Amniotic epithelial cell (primary cell): ENCODE measurements around the gene SSR4.

Source experiments
- DNase-seq: peaks from one replicate; pipeline ENCODE4 v3.0.0-alpha.2; 2010; ENCODE audit warnings: low read depth

SSR4 gene

GRCh38 chrX:153781428-153782047 is 12.9 kb upstream of the SSR4 start:
- no peak for DNase-seq

- DNase-seq = no peak
Measured at GRCh38 chrX:153782313-153782712, 12.2 kb upstream of the SSR4 start.

- DNase-seq = no peak
Measured at GRCh38 chrX:153782871-153783270, 11.6 kb upstream of the SSR4 start.

- DNase-seq = no peak
Measured at GRCh38 chrX:153783378-153784013, 11.0 kb upstream of the SSR4 start.

DNA sequence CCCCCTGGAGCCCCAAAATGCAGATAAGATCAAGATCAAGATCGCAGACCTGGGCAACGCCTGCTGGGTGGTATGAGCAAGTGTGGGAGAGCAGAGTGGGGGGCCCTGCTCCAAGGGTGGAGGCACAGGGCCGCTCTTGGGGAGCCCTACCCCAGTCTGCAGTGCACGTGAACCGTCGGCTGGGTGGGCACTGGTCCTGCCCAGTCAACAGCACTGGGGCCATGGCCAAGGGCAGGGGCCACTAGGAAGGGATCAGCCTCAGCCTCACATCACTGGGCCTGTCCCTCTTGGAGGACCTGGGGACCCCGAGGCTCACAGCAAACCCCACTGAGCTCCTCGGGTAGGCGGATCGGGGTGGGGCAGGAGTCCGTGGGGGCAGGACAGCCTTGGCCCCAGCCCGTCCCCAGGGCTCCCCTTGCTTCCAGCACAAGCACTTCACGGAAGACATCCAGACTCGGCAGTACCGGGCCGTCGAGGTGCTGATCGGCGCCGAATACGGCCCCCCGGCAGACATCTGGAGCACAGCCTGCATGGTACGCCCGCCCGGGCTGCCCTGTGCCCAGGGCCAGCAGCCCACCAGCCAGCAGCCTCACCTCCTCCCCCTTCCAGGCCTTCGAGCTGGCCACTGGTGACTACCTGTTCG is 10.0 kb upstream of the SSR4 start:
- DNase-seq = no peak

DNA sequence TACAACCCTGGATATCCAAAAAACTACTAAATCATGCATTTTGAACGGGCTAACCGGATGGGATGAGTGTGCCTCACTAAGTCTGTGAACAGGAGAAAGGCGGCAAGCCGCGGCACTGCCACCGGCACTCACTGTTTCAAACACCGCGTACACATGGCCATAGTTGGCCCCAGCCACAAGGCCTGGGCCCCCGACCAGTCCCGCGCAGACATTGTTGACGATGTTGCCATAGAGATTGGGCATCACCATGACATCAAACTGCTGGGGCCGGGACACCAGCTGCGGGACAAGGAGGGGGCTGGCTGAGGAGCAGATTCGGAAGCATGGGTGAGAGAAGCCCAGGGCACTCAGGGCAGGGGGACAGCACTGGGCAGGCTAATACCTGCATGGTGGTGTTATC is 7.8 kb upstream of the SSR4 start:
- no peak for DNase-seq

- DNase-seq = no peak
Measured at GRCh38 chrX:153789654-153790053, 4.8 kb upstream of the SSR4 start.

DNA sequence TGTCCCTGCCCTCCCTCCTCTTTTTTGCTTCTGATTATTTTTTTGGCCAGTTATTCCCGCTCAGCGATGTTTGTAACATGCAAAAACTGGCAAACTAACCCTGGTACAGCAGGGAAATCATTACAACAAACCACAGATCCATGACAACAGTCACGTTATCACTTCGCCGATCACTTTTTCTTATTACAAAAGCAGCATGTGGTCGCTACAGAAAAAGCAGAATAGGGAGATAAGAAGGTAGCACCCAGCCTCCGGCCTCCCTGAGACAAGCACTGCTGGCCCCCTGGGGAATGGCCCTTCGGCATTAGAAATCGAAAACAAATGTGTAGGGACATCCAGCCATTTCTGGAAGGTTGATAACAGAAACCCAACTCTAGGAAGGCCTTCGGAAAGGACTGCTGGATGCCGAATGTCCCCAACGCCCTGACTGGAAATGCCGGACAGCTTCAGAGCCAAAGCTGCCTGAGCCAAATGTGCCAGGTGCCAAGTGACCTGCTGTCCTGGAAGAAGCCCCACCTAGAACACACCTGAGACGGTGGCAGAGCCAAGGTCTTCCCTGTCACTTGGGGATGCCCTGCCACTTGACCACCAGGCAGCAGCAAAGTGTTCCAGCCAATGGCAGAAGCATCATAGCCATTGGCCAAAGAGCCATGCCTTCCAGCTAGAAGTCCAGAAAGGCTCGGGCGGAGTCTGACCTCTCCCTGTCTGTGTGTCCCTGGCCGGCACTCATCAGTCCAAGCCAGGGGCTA is 3.2 kb upstream of the SSR4 start:
- DNase-seq = no peak

DNA sequence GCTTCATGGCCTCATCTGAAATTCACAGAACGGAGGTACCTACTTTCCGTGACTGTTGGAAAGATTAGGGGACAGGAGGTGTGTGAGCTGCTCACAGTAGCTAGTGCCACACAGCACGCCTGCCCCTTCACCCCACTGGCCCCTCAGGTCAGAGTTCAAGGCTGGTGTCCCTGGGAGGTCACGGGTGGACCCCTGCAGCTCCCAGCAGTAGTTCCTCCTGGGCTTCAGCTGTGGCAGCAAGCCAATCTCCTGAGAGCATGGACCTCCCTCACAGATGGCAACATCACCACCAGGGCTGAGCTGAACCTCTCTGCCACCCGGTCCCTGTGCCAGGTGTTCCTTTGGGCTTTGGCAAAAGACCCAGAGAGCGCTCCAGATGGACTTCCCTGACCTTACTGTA is 2.1 kb upstream of the SSR4 start:
- no peak for DNase-seq

DNA sequence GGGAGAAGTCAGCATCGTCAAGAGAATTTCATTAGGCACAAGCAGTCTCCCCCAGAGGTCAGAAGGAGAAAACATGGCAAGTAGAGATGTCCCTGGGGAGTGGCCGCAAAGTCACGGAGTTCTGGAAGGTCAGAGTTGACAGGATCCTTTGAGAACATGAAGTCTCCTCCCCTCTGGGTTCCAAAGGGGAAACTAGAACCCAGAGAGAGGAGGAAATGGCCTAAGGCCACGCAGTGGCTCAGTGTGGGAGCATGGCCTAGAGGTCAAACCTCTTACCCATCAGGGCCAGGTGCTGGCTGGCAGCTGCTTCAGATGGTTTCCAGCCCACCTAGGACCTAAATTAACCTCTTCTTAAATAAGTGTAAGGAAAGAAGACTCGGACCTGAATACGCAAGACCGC is 1.2 kb upstream of the SSR4 start:
- DNase-seq = peak; percentile 3

DNA sequence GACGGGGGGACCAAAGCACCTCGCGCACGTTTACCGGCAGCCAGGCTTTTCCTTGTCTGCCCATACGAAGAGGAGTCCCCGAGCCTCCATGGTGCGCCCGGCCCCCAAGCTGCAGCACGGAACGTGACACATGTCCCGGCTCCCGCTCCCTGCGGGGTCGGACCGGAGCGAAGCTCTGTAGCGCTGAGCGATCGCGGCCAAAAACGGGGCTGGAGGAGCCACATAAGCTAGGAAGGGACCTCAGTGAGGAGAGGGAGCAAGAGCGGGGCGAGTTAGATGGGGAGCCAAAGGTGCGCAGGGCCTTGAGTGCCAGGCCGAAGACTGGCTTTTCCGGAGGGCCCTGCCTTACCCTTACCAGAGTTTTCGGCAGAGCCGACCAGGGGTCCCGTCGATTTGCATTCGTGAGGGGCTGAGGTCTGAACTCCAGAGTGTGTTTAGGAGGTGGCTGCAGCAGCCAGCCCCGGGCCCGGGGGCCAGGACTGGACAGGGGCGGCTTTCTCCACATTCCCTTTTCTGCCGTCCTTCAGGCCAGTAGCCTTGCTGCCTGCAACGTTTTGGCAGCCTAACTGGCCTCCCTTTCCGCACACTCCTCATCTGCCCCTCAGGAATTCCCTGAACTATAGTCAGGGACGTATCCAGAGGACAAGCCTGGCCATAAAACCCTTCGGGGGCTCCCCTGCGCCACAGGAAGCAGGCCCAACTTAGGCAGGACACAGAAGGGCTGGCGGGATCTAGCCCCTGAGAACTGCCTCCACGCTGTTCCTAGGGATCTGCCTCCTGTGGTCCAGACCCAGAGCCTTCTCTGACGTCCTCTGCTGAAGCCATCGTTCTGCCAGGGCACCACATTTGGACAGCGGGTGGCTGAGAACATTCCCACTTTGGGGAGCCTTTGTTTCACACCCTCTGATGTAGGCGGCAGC is 689 bp downstream of the SSR4 start:
- no peak for DNase-seq

DNA sequence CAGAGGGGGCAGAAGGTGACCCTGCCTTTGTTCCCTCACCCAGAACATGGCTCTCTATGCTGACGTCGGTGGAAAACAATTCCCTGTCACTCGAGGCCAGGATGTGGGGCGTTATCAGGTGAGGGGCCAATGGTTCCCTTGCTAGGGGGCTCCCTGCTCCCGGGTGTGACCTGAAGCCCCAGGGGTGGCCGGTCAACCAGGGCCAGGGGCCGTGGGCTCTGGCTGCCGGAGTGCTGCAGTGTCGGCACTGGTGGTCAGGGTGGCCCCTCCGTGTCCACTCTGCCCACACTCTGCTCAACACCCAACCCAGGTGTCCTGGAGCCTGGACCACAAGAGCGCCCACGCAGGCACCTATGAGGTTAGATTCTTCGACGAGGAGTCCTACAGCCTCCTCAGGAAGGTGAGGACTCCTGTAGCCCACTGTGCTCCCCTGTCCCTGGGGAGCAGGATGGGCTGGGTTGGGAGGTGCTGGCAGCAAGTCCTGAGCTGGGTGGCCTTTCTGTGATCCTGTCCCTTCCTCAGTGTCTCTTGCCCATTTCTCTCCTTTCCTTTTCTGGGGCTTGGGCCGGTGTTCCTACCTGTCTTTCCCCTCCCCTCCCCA is 3.0 kb downstream of the SSR4 start:
- DNase-seq = no peak

DNA sequence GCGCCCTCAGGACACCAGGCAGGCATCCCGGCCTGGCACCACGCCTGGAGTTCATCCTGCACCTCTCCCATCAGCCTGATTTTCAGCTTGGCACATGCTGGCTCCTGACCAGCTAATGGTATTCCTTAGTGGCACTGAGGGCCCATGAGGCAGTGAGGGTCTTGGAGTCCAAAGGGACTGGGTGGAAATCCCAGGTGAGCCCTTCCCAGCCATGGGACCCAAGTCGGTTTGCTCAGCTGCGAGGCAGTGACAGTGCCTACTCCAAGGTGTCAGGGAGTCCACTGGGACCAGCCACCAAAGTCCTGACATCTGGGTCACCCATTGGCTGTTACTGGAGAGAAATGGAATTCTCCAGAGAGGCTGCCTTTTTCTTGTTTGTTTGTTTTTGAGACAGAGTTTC is 4.9 kb downstream of the SSR4 start:
- DNase-seq = no peak

DNA sequence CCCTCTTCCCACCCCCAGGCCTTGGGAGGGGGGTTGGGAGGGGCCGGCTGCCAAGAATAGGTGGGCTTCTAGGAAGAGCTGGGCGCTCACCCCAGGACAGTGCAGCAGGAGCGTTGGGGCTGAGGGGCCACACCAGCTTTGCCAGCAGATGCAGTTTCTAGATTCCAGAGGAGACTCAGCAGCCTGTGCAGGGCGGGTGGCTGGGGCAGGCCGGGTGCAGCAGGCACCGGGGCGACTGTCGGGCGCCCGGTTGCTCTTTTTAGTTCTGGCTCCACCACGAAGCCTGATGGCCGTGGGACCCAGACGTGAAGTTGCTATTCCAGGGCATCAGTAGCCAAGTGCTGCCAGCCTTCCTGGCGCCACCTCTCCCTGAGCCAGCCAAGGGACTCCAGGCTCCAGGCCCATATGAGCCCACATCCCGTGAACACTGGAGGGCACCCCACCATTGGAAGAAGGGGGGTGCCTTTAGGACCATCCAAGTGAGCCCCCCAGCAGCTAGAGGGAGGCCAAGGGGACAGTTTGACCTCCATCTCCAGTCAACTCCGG is 5.8 kb downstream of the SSR4 start:
- DNase-seq = no peak

DNA sequence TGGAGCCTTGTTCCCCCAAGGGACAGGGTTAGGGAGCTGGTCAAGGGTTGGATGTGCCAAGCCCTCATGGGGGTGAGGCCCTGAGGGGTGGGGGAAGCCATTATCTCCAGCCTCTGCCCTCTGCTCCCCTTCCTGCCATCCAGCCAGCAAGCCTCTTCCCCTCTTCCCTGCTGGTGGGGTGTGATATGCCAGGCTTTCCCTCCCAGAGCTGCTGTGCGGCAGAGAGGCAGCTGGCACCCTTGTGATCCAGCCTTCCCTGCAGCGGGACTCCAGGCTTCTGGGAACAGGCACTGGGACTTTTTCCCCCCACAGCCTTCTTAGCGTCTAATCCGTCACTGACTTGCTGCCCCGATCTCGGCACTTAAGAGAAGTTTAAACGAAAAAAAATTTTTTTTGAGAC is 6.3 kb downstream of the SSR4 start:
- no peak for DNase-seq

GRCh38 chrX:153801669-153802068 is 7.2 kb downstream of the SSR4 start:
- no peak for DNase-seq

DNA sequence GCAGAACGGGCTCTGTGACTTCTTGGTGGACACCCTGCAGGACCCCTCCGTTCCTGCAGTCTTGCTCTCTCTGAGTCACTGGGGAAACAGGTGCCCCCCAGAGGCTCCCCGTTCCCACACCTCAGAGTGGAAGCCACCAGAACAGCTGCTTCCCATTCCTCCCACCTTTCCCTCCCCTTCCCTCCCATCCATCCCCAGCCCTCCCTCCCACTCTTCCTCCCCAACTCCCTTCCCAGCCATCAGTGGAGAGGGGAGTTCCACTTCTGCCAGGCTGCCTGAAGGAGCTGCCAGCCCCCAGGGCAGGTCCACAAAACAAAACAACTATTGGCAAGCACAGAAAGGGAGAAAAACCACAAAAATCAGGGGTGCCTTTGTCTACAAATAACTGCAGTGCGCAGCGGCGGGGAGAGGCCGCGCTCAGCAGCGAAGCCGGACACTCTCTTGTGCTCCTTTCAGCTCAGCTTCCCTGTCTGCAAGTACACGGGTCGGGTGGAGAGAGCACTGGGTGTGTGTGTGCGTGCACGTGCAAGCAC is 8.1 kb downstream of the SSR4 start:
- DNase-seq = no peak

DNA sequence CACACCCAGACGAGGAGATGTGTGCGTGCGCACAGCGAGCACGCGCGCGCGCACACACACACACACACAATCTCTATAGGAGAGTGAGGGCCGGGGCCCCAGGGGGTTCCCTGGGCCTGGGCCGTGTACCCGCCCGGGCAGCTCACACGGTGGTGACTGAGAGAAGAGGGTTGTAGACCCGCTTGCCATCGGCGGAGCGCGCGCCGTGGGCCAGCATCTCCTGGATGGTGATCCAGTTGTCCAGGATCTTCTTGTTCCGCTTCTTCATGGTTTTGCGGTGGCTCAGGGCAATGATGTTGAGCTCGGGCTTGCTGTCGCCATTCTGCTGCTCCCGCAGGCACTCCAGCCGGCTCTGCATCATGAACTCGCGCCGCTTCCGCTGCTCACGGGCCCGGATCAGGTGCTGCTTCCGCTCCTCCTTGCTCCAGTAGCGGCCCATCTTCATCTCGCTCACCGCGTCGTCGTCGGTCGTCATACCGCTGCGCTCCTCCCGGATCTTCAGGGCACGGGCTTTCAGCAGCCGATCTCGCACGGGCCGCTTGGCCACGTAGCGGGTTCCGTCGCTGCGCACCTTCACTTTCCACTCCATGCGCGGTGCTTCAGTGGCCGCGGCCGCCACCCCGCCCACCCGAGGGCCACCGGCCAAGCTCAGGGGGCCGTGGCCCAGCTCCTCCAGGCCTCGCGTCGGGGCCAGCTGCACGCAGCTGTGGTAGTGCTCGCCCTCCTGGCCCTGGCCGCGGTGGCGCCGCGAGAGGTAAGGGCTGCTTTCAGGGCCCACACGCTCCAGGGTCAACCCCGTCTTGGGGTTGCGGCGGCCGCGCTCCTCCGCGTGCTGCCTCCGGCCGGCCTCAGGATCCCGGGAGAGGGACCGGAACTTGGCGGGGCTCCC is 9.0 kb downstream of the SSR4 start:
- DNase-seq = no peak

GRCh38 chrX:153804100-153804595 is 9.7 kb downstream of the SSR4 start:
- no peak for DNase-seq

DNA sequence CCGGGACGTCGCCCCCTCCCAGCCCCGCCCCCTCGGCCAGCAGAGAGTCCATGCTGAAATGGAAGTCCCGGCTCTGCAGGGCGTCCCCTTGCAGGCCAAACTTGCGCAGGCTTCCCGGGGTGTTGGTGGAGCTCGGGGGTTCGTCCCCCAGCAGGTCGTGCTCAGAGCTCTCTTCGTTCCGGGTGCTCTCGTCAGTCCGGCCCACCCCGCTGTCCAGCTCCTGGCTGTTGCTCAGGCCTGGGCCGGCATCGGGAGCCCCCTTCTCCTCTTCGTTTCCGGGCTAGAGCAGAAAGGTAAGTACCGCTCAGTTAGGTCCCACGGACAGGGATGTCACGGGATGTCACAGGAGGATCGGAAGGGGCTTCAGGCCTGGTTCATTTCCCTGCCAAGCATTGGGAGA is 10.2 kb downstream of the SSR4 start:
- DNase-seq = no peak
